ENCODE data around the gene STX4.

Gene STX4

DNA sequence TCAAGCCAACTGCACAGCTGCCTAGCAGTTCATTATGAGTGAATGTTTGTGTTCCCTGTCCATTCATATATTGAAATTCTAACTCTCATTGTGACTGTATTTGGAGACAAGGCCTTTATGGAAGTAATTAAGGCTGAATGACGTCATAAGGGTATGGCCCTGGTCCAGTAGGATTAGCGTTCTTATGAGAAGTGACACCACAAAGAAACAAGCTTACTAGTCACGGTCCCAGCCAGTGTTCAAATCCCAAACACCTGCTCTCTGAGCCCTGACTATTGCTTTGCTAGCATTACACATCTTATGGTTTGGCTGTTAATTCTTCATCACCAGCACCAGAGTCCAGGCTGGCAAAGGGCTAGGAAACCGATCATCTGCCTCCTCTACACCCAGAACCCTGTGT is 38.5 kb downstream of the STX4 start:
- DNase-seq = no peak

DNA sequence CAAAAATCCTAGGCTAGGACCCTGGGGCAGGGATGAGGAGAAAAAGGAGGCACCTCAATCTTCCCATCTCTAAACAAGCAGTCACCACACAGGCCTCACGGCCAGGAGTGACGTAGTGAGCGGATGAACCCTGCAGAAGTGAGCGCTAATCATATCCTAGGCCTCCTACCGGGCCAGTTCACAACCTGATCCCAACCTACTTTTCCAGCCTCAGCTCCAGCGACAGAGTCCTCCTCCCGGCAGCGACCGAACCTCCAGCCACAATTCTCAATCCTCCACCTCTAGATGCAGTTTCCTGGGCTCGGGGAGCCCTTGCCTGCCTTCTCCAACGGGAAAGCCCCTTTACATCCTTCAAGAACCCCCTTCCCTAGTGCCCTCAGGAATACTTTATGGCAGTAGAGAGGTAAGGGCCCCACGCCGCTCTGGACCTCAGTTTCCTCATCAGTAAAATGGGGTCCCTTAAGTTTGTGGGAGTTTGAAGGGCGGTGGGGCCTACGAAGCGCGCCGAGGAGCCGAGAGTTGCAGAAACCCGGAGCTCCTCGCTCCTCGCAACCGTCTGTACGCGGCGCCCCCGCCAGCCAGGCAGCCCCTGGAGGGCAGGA is 39.3 kb downstream of the STX4 start:
- DNase-seq = peak; percentile 13 to 29

DNA sequence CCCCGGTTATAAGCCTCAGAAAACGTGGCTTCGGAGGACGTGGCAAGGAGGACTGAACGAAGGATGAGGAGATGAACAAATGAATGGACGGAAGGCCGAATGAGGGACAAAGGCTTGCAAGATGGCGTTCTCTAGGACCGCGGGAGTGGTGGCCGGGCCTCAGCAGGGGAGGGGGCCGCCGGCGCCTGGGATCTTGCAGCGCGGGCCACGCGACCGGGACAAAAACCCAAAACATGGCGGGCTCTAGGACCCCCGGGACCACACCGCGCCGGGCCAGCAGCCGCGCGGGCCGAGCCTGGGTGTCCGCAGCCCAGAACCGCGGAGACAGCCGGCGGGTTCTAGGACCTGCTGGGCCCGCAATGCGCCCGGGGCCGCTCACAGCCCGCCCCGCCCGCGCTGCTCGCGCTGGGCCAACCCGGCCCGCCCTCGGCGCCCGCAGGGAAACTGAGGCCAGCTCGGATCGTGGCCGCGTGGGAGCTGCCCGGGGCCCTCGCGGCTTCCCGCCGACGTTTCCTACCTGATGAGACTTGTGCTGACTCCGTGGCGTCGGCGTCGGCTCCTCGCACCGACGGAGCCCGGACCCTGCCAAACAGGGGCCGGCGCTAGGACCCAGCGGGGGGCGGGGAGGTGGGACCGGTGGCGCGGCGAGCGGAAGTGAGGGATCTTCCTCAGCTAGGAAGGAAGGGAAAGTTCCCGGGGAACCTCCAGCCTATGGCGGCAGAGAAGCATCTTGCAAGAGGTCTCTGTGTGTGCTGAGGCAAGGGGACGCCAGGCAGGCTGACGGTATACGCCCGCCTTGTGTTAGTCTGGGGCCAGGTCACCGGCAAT is 40.0 kb downstream of the STX4 start:
- DNase-seq = peak; percentile 42 to 58

DNA sequence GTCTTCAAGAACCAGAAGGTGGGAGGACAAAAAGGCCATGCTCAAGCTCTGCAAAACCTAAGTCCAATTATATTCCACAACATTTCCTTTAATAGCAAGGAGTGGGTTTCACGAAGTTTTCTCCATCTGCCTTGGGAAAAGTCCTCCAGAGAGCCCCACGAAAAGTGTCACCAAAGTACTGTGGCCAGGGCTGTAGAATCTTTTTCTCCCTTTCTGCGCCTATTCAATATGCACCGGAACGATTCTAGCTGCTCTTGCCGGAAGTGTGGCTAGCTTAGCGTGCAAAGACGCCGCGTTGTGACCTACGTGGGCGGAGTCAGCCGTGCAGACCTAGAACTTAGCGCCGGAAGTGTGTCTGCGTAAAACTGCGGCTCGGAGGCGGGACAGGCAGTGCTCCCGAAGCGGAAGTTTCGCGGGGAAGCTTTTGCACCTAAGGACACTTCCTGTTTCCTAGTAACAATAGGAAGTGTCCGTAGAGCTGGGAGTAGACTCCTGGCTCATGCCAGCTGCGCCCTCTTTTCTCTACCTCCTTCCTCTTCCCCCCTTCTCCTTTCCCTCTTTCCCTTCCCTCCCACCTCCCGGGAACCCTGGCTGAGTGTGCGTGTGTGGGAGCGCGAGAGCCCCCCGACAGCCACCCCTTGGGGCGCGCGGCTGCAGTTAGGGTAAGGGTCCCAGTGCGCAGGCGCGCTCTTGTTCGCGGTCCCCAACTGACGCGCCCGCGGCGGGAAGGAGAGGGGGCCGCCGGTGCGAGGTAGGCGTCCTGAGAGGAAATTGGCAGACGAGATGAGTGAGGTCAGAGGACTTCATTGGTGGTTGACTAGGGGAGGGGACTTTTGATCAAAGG is 40.8 kb downstream of the STX4 start, which contains the start of the genes ZNF646 and ZNF668:
ZNF646 (plus strand) TSS at position 453 of the 844 bp plus-strand sequence. CDS start 1,903 bp downstream, outside the sequence.
ZNF668 (minus strand) TSS at position 271 of the 844 bp plus-strand sequence. CDS start 9,781 bp downstream, outside the sequence.
- peak; percentile 93 to 95 for DNase-seq

DNA sequence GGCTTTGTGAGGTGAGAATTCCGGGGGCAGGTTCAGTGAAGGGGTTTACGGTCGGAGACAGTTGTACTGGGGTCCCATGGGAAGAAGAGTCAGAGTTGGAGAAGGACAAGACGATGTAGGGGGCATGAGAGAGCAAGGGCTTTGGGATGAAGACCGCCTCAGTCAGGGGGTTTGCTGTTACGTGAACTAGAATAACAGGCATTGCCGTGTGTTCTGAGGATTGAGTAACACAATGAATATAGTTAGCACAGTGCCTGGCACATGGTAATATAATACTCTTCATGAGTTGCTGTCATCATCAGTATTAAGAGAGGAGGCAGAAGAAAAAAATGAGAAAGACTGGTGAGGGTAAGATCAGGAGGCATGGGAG is 41.4 kb downstream of the STX4 start:
- no peak for DNase-seq

DNA sequence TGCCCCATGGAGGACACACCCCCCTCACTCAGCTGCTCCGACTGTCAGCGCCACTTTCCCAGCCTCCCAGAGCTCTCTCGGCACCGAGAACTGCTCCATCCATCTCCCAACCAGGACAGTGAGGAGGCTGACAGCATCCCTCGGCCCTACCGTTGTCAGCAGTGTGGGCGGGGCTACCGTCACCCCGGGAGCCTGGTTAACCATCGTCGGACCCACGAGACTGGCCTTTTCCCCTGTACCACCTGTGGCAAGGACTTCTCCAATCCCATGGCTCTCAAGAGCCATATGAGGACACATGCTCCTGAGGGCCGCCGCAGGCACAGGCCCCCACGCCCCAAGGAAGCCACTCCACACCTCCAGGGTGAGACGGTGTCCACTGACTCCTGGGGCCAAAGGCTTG is 43.0 kb downstream of the STX4 start:
- DNase-seq = no peak

DNA sequence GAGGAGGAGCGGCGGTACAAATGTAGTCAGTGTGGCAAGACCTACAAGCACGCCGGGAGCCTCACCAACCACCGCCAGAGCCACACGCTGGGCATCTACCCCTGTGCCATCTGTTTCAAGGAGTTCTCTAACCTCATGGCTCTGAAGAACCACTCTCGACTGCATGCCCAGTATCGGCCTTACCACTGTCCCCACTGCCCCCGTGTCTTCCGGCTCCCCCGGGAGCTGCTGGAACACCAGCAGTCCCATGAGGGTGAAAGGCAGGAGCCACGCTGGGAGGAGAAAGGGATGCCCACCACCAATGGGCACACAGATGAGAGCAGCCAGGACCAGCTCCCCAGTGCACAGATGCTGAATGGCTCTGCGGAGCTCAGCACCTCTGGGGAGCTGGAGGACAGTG is 43.7 kb downstream of the STX4 start:
- DNase-seq = no peak

DNA sequence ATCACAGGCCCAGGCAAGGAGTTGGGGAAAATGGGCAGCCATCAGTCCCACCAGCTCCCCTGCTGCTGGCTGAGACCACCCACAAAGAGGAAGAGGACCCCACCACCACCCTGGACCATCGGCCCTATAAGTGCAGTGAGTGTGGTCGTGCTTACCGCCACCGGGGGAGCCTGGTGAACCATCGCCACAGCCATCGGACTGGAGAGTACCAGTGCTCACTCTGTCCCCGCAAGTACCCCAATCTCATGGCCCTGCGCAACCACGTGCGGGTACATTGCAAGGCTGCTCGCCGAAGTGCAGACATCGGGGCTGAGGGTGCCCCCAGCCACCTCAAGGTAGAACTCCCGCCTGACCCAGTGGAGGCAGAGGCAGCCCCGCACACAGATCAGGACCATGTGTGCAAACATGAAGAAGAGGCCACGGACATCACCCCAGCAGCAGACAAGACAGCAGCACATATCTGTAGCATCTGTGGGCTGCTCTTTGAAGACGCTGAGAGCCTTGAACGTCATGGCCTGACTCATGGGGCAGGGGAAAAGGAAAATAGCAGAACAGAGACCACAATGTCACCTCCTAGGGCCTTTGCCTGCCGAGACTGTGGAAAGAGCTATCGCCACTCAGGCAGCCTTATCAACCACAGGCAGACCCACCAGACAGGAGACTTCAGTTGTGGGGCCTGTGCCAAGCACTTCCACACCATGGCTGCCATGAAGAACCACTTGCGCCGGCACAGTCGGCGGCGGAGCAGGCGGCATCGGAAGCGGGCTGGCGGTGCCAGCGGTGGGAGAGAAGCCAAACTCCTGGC is 44.4 kb downstream of the STX4 start:
- no peak for DNase-seq

DNA sequence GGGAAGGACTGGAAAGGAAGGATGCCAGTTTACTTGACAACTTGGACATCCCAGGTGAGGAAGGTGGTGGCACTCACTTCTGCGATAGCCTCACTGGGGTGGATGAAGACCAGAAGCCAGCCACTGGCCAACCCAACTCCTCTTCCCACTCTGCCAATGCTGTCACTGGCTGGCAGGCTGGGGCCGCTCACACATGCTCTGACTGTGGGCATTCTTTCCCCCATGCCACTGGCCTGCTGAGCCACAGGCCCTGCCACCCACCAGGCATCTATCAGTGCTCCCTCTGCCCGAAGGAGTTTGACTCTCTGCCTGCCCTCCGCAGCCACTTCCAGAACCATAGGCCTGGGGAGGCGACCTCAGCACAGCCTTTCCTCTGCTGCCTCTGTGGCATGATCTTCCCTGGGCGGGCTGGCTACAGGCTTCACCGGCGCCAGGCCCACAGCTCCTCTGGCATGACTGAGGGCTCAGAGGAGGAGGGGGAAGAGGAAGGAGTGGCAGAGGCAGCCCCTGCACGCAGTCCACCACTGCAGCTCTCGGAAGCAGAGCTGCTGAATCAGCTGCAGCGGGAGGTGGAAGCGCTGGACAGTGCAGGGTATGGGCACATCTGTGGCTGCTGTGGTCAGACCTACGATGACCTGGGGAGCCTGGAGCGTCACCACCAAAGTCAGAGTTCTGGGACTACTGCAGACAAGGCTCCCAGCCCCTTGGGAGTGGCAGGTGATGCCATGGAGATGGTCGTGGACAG is 45.4 kb downstream of the STX4 start:
- DNase-seq = no peak

DNA sequence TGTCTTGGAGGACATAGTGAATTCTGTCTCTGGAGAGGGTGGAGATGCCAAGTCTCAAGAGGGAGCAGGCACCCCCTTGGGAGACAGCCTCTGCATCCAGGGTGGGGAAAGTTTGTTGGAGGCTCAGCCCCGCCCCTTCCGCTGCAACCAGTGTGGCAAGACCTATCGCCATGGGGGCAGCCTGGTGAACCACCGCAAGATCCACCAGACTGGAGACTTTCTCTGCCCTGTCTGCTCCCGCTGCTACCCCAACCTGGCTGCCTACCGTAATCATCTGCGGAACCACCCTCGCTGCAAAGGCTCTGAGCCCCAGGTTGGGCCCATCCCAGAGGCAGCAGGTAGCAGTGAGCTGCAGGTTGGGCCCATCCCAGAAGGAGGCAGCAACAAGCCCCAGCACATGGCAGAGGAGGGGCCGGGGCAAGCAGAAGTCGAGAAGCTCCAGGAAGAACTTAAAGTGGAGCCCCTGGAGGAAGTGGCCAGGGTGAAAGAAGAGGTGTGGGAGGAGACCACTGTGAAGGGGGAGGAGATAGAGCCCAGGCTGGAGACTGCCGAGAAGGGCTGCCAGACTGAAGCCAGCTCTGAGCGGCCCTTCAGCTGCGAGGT is 46.1 kb downstream of the STX4 start:
- DNase-seq = peak; percentile 83 to 88

DNA sequence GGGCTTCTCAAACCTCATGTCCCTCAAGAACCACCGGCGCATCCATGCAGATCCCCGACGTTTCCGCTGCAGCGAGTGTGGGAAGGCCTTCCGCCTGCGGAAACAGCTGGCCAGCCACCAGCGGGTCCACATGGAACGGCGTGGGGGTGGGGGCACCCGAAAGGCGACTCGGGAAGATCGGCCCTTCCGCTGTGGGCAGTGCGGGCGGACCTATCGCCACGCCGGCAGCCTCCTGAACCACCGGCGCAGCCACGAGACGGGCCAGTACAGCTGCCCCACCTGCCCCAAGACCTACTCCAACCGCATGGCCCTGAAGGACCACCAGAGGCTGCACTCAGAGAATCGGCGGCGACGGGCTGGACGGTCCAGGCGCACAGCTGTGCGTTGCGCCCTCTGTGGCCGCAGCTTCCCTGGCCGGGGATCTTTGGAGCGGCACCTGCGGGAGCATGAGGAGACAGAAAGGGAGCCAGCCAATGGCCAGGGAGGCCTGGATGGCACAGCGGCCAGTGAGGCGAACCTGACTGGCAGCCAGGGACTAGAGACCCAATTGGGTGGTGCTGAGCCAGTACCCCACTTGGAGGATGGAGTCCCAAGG is 46.8 kb downstream of the STX4 start:
- no peak for DNase-seq

DNA sequence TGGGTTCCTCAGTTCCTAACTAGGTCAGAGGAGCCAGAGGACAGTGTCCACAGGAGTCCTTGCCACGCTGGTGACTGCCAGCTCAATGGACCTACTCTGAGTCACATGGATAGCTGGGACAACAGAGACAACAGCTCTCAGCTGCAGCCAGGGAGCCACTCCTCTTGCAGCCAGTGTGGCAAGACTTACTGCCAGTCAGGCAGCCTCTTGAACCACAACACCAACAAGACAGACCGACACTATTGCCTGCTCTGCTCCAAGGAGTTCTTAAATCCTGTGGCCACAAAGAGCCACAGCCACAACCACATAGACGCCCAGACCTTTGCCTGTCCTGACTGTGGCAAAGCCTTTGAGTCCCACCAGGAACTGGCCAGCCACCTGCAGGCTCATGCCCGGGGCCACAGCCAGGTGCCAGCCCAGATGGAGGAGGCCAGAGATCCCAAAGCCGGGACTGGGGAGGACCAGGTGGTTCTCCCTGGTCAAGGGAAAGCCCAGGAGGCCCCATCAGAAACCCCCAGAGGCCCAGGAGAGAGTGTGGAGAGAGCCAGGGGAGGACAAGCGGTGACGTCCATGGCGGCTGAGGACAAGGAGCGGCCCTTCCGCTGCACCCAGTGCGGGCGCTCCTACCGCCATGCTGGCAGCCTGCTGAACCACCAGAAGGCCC is 47.5 kb downstream of the STX4 start:
- DNase-seq = no peak

DNA sequence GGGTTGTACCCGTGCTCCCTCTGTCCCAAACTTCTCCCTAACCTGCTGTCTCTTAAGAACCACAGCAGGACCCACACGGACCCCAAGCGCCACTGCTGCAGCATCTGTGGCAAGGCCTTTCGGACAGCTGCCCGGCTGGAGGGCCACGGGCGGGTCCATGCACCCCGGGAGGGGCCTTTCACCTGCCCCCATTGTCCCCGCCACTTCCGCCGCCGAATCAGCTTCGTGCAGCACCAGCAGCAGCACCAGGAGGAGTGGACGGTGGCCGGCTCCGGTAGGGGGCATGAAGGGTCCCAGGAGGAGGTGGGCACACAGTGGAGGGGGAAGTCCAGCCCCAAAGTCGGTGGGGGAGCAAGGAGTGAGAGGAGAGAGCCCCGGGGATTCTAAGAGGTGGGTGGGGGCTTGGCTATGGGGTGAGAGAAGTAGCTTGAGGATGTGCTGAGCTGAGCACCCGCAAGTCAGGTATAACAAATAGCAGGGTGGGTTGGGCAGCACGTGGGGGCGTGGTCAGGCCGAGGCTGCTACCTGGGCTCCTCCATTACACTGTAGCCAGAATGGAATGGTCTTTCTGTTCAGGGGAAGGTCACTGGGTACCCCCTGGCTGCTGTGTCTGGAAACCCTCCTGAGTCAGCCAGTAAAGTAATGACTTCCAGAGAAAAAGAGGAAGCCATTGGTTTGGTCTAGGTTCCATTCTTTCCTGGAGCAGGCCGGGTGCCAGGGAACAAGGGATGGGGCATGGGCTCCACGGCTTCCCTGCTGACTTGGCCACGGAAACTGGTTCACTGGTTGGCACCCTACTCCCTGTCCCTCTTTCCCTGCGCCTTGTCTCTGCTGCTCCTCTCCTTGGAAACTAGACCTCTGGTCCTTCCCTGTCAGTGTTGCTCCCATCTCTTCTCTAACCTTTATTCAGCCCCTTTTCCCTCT is 48.3 kb downstream of the STX4 start:
- peak in 1 of 2 experiments; percentile 2 for DNase-seq

DNA sequence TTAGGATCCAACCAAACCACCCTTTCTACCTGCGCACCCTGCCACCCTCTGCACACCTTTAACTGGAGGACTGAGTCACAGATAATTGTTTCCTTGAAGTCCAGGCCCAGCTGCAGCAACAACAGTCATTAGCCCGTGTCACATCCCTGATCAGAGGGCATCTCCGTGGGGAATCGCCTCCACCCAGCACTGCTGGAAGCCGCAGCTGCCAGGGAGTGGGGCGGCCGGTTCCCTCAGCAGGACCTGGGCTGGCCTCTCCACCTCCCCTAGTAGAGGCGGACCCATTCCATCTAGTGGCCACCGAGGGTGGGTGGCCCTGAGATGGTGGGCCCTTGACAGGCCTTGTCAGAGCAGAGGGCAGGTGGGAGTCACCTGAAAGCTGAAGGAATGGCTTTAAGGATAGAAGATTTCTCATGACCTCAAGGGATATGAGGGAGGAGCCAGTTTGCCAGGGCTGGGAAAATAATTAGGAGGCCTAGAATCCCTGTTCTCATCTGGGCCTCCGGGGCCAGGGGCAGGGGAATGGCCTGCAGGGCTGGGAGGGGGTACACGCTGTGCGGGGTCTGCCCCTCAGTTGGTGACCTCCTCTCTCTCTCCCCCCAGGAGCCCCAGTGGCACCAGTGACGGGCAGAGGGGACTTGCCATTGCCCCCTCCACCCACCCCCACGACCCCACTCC is 49.1 kb downstream of the STX4 start:
- DNase-seq = no peak

DNA sequence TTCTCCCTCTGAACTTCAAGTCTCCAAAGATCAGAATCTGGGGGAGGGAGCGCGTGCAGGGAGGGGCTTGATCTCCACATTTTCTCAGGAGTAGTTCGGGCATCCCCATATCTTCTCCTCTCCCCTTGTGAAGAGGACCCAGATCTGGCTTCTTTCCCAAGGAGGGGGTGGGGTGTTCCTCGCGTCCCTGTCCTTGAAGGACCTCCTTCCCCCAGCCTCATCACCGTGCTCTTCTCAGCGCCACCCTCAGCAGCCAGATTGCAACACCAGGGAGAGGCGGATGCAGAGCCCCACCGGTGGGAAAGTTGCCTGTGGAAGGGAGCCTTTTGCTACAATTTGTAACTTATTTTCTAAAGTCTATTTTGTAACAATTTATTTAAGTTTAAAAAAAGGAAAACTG is 49.7 kb downstream of the STX4 start:
- no peak for DNase-seq

DNA sequence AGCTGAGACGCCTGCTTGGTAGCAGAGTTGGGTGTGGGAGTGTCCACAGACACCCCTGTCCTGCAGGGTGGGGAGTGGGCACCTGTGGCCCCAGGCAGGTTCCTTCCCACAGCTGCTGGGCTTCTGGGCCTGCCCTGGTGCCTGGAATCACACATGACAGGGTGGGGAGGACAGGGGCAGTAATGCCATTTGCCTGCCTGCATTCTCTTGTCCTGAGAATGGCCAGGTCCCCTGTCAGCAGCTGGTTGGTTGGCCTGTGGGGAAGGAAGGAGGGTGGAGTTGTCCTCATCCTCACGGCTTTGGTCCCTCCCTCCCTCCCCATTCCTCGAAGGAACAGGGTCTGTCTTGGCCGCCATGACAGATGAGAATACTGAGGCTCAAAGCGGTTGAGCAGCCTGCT is 50.2 kb downstream of the STX4 start:
- no peak for DNase-seq

DNA sequence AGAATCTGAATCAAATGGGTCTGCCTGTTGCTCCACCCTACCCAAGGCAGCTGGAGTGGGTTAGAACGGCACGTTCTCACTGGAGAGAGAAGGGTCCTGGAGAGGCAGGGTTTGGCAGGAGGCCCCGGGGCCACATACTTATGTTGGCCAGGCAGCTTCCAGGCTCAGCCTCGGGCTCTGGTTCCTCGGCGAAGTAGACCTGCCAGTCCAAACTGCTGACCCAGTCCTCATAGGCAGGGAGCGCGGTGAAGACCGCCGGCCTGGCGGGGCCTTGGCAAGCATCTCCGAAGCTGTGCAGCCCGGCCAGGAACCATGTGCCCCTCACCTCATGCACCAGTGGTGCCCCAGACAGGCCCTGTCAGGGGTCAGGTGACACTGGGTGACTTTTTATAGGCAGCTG is 50.6 kb downstream of the STX4 start:
- no peak for DNase-seq

DNA sequence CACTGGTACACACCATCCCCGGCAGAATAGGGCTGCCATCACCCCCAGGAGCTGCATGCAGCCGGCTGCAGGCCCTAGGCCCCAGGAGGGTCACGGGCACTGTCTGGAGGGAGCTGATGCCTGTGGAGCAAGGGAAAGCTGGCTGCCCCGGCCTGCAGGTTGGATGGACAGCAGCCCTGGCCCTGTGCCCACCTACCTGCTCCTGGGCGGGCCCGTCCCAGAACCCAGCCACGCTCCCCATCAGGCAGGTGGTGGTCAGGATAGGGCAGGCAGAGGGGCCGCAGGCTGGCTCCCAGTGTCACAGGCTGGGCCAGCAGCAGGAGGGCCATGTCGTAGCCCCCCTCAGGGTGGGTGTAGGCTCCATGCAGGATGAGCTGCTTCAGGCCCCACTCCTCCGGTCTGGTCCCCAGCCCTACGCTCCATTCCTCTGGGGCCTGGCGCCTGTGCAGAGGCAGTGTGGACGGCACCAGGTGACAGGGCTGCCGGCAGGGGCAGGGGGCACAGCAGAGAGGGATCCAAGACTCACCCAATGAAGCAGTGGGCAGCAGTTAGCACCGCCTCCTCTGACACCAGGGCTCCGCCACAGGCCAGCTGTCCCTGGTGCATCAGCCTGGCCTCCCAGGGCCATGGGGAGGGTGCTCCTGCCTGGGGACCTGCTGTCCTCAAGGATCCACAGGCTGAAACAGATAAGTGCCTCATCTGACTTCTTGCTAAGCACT is 51.4 kb downstream of the STX4 start:
- DNase-seq = no peak
